SK-N-MC (cell line): ENCODE data around the gene SOCS6.
"Not testable (repeated sequence)": the region's sequence is repeated elsewhere in the genome, so short reads cannot be mapped to it uniquely, and the experiment has no call there.

ENCODE experiments used
- EZH2 ChIP-seq: fragments of 200-600 bp; sonication (generic); IDR thresholded peaks from one replicate; pipeline ENCODE4 v1.6.1; 2017; ENCODE audit warnings: antibody characterized with exemption
- POLR2AphosphoS5 ChIP-seq: IDR thresholded peaks from 2 replicates; pipeline ENCODE4 v1.6.1; 2012; ENCODE audit warnings: mild to moderate bottlenecking, low read depth, low read length, borderline replicate concordance

DNA sequence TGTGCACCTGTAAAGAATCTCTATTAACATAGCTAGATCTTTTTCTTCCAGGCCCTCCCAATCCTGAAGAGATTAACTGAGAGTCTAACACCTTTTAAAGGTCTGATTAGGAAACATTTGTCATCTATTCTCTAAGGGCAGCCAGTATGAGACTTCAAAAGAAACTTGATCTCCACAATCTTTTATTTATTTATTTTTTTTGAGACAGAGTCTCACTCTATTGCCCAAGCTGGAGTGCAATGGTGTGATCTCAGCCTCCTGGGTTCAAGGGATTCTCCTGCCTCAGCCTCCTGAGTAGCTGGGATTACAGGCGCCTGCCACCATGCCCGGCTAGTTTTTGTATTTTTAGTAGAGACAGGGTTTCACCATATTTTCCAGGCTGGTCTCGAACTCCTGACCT is 78.5 kb downstream of the SOCS6 start:
- not testable (repeated sequence) for TF ChIP-seq EZH2, POLR2AphosphoS5
